Measurements from ENCODE around the gene TBL1Y.
"Not testable (repeated sequence)": the region's sequence is repeated elsewhere in the genome, so short reads cannot be mapped to it uniquely, and the experiment has no call there.

DNA sequence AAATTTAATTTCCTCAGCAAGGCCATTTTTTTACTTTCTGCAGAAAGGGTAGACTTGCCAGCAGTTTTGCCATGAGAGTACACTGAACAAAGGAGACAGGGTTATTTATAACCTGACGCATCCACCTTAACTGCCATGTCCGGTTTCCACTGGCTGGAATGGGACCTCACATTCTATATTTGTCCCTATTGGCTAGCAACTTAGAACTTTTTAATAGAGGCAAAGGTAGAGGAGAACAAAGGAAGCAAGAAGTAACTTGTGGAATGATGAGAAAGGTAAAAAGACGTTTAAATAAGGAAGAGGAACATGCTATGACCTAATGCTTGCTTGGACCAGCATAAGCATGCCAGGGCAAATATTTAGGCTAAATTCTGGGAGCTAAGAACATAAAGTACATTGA lies 142.0 kb downstream of the TBL1Y start:
- TF ChIP-seq PPARA (CRISPR knock-in tag; IDR thresholded peaks at IDR 0.05; ENCODE audit: borderline replicate concordance); ZC3H10 (CRISPR knock-in tag; IDR thresholded peaks at IDR 0.05); GLIS3 (CRISPR knock-in tag; IDR thresholded peaks at IDR 0.05); ARNTL (CRISPR knock-in tag; IDR thresholded peaks at IDR 0.05; ENCODE audit: borderline replicate concordance, low read depth); OSR1 (CRISPR knock-in tag; IDR thresholded peaks at IDR 0.05); TCF4 (CRISPR knock-in tag; IDR thresholded peaks at IDR 0.05; ENCODE audit: borderline replicate concordance); ZFP30 (CRISPR knock-in tag; IDR thresholded peaks at IDR 0.05); TSHZ2 (CRISPR knock-in tag; IDR thresholded peaks at IDR 0.05); ESRRG (CRISPR knock-in tag; IDR thresholded peaks at IDR 0.05): not testable (repeated sequence)
